ENCODE data around the gene TBCK.

DNA sequence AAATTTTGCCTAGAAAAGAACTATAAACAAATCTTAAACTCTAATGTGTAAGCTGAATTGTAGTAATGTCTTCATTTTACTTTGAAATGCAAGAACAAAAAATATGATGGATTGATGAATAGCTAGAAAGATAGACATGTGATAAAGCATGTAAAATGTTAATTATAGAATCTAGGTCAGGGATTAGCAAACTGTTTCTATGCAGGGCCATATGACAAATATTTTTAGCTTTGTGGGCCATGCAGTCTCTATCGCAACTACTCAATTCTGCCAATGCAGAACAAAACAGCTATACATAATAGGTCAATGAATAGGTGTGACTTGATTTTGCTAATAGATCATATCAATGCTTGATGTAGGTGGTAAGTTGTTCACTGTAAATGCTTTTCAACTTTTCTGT, 75.3 kb downstream of the TBCK start:
- TF ChIP-seq, protein P1, sequence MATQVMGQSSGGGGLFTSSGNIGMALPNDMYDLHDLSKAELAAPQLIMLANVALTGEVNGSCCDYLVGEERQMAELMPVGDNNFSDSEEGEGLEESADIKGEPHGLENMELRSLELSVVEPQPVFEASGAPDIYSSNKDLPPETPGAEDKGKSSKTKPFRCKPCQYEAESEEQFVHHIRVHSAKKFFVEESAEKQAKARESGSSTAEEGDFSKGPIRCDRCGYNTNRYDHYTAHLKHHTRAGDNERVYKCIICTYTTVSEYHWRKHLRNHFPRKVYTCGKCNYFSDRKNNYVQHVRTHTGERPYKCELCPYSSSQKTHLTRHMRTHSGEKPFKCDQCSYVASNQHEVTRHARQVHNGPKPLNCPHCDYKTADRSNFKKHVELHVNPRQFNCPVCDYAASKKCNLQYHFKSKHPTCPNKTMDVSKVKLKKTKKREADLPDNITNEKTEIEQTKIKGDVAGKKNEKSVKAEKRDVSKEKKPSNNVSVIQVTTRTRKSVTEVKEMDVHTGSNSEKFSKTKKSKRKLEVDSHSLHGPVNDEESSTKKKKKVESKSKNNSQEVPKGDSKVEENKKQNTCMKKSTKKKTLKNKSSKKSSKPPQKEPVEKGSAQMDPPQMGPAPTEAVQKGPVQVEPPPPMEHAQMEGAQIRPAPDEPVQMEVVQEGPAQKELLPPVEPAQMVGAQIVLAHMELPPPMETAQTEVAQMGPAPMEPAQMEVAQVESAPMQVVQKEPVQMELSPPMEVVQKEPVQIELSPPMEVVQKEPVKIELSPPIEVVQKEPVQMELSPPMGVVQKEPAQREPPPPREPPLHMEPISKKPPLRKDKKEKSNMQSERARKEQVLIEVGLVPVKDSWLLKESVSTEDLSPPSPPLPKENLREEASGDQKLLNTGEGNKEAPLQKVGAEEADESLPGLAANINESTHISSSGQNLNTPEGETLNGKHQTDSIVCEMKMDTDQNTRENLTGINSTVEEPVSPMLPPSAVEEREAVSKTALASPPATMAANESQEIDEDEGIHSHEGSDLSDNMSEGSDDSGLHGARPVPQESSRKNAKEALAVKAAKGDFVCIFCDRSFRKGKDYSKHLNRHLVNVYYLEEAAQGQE (IDR thresholded peaks at IDR 0.05; ENCODE audit: low read depth), result no peak
- no peak for TF ChIP-seq CTCF (IDR thresholded peaks at IDR 0.05 in 2 of 3, conservative IDR thresholded peaks at IDR 0.05 in 1 of 3; ENCODE audit: borderline replicate concordance in 1 of 3, insufficient read depth in 1 of 3, low read depth in 2 of 3, low read length in 2 of 3)
- TF ChIP-seq ELF1 (IDR thresholded peaks at IDR 0.05; ENCODE audit: borderline replicate concordance, low read depth), result no peak
- TF ChIP-seq CEBPB (IDR thresholded peaks at IDR 0.05; ENCODE audit: low read depth), result no peak
- TF ChIP-seq SIN3A (IDR thresholded peaks at IDR 0.05; ENCODE audit: low read depth), result no peak
- TF ChIP-seq CBX3 (IDR thresholded peaks at IDR 0.05; ENCODE audit: low read depth), result no peak
- TF ChIP-seq POLR2A (IDR thresholded peaks at IDR 0.05; ENCODE audit: borderline replicate concordance, extremely low read depth, insufficient read depth, insufficient read length), result no peak
- TF ChIP-seq JUND (IDR thresholded peaks at IDR 0.05), result no peak
- no peak for TF ChIP-seq POLR2AphosphoS5 (IDR thresholded peaks at IDR 0.05; ENCODE audit: low read depth, low read length)
- TF ChIP-seq FOSL1 (IDR thresholded peaks at IDR 0.05; ENCODE audit: low read depth), result no peak
- TF ChIP-seq, protein P2, sequence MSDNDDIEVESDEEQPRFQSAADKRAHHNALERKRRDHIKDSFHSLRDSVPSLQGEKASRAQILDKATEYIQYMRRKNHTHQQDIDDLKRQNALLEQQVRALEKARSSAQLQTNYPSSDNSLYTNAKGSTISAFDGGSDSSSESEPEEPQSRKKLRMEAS (IDR thresholded peaks at IDR 0.05), result no peak
- TF ChIP-seq EZH2phosphoT487 (IDR thresholded peaks at IDR 0.05; ENCODE audit: borderline replicate concordance), result no peak
- no peak for TF ChIP-seq ZNF274 (IDR thresholded peaks at IDR 0.05; ENCODE audit: low read depth, low read length)
- no peak for TF ChIP-seq SRF (IDR thresholded peaks at IDR 0.05; ENCODE audit: low read depth)
